GM19099 (cell line): ENCODE data around the gene KCNK18.

Experiments
- POLR2A ChIP-seq: IDR thresholded peaks from 3 replicates; pipeline ENCODE4 v1.6.1; 2011; ENCODE audit warnings: low read depth; ENCODE audit not compliant: insufficient read length; ENCODE audit errors: extremely low read depth

KCNK18 gene

GRCh38 chr10:117188371-117188770 lies 8.9 kb upstream of the KCNK18 start:
- no peak for TF ChIP-seq POLR2A

GRCh38 chr10:117189557-117189956 lies 7.7 kb upstream of the KCNK18 start:
- no peak for TF ChIP-seq POLR2A

GRCh38 chr10:117198088-117198487 lies 799 bp downstream of the KCNK18 start:
- no peak for TF ChIP-seq POLR2A

- TF ChIP-seq POLR2A = no peak
Measured at GRCh38 chr10:117201826-117202225, 4.5 kb downstream of the KCNK18 start.

GRCh38 chr10:117204316-117204715 lies 7.0 kb downstream of the KCNK18 start:
- TF ChIP-seq POLR2A = no peak

GRCh38 chr10:117212176-117212575 lies 14.9 kb downstream of the KCNK18 start:
- no peak for TF ChIP-seq POLR2A

- TF ChIP-seq POLR2A = no peak
Measured at GRCh38 chr10:117214401-117214800, 17.1 kb downstream of the KCNK18 start.

- TF ChIP-seq POLR2A = no peak
Measured at GRCh38 chr10:117215079-117215478, 17.8 kb downstream of the KCNK18 start.

GRCh38 chr10:117216028-117216427 lies 18.7 kb downstream of the KCNK18 start:
- no peak for TF ChIP-seq POLR2A

GRCh38 chr10:117216611-117217195 lies 19.4 kb downstream of the KCNK18 start:
- no peak for TF ChIP-seq POLR2A

- TF ChIP-seq POLR2A = no peak
Measured at GRCh38 chr10:117217196-117217761, 20.0 kb downstream of the KCNK18 start.

- TF ChIP-seq POLR2A = no peak
Measured at GRCh38 chr10:117218654-117219053, 21.4 kb downstream of the KCNK18 start.

GRCh38 chr10:117221156-117221711 lies 23.9 kb downstream of the KCNK18 start:
- TF ChIP-seq POLR2A = no peak

- no peak for TF ChIP-seq POLR2A
Measured at GRCh38 chr10:117222552-117222951, 25.3 kb downstream of the KCNK18 start.

GRCh38 chr10:117222976-117223692 lies 25.8 kb downstream of the KCNK18 start:
- TF ChIP-seq POLR2A = no peak

- no peak for TF ChIP-seq POLR2A
Measured at GRCh38 chr10:117223693-117224430, 26.6 kb downstream of the KCNK18 start.

GRCh38 chr10:117224881-117225280 lies 27.6 kb downstream of the KCNK18 start:
- TF ChIP-seq POLR2A = no peak
